ENCODE results near the gene FURIN.
"Not testable (repeated sequence)": the region's sequence is repeated elsewhere in the genome, so short reads cannot be mapped to it uniquely, and the experiment has no call there.

Gene FURIN

DNA sequence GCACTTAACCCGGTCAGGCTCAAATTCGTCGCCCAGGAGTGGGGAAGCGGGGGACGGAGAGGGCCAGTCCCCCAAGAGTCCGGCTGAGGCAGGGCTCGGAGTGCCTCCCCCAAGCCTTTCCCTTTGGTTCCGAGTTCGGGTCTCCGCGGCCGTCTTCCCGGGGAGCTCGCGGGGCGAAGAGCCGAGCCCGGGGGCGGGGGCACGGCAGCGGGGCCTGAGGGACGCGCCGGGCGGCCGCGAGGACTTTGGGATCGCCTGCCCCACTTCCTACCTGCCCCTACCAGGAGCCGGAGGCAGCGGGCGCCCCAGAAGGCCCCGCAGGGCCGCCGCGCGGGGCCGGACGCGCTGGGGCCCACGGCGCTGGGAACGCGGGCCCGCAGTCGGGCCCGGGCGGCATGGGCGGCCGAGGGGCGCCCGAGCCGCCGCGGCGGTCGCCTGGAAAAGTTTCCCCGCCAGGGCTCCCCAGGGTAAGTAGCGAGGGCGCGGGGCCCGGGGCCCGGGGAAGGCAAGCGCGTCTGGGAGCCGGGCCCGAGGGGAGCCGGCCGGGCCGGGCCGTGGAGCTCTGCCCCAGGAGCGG, 2.8 kb downstream of the FURIN start:
- no peak for DNase-seq

DNA sequence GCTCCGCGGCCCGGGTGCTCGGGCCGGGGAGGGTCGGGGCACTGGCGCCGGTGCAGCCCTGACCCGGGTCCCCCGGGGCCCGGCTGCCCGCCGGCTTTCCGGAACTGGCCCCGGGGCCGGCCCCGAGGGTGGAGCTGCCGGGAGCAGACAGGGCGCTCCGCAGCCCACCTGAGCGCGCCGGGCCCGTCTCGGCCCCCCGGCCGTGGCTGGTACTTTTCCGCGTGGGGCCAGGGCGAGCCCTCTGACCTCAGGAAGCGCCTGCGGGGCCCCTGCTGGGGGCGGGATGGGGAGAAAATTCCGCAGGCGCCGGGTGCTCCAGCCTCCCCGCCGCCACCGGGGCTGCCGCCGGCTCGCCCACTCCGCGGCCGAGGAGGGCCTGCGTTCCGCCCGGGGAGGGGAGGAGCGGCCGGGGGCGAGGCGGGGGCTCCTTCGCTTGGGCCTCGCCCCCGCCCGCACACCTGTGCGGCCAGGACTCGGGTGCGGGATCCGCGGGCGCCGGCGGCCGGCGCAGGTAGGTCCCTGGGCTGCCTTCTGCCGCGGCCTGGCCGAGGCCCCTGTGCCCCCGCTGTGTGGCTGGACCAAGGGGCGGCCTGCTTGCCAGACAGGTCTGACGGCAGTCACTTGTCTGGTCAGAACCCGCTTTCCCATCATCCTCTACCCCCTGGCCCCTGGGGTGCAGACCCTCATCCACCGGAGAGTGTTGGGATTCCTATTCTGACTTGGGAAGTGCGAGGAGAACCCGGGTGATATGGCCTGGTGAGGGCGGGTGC, 3.5 kb downstream of the FURIN start:
- no peak for DNase-seq

DNA sequence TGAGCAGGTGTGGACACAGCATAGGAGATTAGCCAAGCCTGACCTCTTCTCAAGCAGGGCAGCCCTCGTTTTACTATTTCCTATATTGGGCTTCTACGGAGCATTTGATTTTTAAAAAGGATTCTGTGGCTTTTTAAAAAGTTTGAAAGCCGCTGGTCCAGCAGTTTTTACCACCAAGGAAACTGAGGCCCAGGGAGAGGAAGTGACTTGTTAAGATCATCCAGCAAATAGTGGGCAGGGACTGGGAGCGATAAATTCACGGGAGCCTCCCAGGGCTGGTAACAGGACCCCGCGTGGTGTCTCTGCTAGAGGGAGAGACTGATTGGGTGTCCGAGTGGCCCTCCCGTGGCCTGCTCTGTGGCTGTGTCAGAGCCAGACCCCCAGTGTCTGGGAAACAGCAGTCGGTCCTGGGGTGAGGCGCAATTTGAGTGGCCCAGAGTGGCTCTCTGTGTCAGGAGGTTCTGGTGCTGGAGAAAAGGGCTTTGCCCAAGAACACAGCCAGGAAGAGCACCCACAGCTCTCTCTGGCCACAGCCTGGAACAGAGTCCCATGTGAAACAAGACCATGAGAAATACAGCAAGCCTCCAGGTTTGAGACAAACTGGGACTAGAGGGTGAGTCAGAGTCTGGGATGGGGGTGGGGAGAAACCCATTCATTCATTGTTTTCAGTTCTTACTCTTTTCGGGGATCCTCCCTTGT, 4.2 kb downstream of the FURIN start:
- no peak for DNase-seq

DNA sequence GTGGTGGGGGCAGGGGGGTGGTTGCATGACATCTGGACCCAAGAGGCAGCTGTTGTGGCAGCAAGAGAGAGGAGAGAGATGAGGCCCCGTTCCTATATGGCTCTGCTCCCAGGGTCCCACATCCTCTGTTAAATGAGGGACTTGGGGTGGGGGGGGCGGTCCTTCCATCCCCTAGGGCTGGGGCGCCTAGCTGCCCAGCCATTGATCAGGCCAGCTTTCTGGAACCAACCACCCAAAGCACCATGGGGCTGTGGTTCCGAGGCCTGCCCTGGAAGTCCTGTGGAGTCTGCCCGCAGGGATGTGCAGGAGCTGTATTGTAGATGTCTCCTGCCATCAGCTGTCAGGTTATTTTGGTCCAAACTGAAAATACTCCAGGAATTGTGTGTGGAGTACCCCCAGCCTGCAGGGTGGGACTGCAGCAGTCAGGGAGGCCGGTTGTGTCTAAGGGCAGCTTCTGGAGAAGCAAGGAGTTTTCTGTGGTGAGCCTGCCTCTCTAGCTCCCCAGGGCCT, 5.2 kb downstream of the FURIN start:
- no peak for DNase-seq

DNA sequence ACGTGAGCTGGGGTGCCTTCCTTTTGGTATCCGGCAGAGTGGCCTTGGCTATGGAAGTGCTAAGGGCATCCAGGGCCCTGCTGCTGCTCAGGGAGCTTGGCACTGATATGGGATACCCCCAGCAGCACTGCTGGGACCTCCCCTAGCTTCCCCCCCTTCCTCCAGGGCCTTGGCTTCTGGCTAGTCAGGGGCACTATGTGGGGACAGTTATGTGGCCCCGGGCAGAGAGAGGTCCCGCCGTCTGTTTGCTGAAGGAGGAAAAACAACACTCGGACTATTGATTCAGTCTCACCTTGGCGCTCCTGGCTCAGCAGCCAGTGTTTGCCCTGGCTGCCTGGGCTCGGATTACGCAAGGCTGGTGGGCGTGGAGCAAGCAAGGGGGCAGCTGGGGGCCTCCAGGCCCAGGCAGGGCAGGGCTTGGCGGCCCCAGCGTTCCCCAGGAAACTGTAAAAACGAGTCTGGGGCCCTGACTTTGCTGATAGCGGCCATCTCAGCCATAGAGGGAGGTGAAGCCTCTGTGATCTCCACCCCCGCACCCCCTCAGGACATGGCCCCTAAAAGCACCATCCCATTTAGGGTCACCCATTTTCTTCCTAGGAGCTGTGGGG, 5.7 kb downstream of the FURIN start:
- DNase-seq = peak; percentile 84

DNA sequence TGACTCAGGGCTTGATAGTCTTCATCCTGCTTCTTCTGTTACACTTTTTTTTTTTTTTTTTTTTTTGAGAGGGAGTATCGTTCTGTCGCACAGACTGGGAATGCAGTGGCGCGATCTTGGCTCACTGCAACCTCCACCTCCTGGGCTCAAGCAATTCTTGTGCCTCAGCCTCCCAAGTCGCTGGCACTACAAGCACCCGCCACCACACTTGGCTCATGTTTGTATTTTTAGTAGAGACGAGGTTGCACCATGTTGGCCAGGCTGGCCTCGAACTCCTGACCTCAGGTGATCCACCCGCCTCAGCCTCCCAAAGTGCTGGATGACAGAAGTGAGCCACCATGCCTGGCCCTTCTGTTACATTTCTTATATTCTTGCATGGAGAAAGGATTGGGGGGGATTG, 6.6 kb downstream of the FURIN start:
- DNase-seq = not testable (repeated sequence)

DNA sequence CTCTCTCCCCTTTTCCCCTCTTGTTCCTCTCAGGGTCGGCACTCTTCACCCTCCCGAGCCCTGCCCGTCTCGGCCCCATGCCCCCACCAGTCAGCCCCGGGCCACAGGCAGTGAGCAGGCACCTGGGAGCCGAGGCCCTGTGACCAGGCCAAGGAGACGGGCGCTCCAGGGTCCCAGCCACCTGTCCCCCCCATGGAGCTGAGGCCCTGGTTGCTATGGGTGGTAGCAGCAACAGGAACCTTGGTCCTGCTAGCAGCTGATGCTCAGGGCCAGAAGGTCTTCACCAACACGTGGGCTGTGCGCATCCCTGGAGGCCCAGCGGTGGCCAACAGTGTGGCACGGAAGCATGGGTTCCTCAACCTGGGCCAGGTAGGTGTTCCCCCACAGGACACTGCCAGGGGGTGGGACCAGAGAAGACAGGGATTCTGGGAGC, 7.2 kb downstream of the FURIN start:
- DNase-seq = no peak

DNA sequence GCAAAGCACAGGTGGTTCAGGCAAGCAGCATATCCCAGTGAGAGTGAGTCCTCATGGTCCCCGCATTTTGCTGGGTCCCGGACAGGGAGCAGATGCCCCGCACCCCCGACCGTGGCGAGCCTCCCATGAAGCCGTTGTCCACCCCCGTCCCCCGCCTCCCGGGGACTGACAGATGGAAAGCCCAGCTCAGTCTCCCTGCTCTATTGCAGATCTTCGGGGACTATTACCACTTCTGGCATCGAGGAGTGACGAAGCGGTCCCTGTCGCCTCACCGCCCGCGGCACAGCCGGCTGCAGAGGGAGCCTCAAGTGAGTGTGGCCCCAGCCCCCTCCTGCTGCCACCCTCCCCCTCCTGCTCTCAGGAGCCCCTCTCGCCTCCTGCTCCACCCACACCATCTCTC, 7.7 kb downstream of the FURIN start:
- DNase-seq = no peak

DNA sequence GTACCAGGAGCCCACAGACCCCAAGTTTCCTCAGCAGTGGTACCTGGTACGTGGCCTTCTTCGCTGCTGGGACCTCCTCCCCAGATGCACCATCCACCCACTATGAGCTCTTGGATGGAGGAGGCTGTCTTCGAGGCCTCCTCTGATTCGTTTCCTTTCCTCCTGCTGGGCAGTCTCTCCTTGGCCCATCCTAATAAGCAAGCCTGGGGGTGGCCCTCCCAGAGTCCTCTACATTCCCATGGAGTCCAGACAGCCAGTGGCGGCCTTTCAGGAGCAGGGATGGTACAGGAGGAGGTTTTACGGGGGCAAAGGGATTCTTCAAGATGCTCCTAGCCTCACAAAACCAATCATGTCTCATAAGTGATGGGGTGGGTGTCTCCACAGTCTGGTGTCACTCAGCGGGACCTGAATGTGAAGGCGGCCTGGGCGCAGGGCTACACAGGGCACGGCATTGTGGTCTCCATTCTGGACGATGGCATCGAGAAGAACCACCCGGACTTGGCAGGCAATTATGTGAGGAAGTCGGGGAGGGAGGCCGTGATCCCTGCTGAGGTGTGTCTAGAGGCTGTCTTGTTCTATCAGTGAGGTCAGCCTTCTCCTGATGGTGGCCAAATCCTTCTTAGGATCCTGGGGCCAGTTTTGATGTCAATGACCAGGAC, 8.3 kb downstream of the FURIN start:
- no peak for DNase-seq

DNA sequence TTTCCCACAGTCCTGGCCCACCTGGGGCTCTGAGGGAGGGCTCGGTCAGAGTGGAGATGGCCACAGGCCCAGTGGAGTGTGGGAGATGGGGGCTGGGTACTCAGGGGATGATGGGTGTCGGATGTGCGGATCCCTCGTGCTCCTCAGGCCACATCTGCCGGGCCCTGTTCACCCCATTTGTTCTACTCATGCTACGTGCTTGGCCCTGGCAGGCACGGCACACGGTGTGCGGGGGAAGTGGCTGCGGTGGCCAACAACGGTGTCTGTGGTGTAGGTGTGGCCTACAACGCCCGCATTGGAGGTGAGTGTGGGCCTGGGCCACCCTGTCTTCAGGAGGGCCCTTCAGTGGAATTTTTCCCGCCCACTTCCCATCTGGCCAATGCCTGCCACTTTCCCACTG, 8.9 kb downstream of the FURIN start:
- no peak for DNase-seq

DNA sequence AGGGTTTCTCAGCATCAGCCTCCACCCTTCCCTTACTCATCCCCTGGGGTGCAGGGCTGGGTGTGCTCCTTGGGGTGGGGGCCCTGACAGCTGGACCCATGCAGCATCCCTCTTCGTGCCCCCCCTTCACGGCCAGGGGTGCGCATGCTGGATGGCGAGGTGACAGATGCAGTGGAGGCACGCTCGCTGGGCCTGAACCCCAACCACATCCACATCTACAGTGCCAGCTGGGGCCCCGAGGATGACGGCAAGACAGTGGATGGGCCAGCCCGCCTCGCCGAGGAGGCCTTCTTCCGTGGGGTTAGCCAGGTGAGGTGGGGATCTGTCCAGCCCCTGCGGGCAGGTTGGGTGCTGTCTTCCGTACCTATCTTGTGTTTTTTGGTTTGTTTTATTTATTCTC, 9.6 kb downstream of the FURIN start:
- no peak for DNase-seq

DNA sequence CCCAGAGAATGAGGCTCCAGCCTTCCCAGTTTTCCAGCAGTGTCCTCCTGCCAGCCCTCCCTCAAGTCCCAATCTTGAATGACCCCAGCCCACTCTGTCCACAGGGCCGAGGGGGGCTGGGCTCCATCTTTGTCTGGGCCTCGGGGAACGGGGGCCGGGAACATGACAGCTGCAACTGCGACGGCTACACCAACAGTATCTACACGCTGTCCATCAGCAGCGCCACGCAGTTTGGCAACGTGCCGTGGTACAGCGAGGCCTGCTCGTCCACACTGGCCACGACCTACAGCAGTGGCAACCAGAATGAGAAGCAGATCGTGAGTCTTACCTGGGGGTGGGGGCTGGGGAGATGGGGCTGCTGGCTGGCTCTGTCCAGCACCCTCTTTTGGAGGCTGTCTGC, 10.3 kb downstream of the FURIN start:
- DNase-seq = no peak

DNA sequence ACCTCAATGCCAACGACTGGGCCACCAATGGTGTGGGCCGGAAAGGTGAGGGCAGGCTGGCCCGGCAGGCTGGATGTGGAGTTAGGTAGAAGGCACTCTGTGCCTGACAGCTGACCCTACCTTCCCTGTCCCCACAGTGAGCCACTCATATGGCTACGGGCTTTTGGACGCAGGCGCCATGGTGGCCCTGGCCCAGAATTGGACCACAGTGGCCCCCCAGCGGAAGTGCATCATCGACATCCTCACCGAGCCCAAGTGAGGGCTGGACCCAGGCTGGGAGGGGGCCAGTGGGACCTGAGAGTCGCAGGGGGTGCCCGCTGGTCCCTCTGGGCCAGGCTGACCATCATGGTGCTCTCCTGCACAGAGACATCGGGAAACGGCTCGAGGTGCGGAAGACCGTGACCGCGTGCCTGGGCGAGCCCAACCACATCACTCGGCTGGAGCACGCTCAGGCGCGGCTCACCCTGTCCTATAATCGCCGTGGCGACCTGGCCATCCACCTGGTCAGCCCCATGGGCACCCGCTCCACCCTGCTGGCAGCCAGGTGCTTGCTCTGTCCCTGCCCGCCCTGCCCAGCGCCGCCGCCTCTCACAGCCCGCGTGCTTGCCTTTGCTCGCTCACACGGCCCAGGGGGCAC, 11.5 kb downstream of the FURIN start:
- DNase-seq = no peak

DNA sequence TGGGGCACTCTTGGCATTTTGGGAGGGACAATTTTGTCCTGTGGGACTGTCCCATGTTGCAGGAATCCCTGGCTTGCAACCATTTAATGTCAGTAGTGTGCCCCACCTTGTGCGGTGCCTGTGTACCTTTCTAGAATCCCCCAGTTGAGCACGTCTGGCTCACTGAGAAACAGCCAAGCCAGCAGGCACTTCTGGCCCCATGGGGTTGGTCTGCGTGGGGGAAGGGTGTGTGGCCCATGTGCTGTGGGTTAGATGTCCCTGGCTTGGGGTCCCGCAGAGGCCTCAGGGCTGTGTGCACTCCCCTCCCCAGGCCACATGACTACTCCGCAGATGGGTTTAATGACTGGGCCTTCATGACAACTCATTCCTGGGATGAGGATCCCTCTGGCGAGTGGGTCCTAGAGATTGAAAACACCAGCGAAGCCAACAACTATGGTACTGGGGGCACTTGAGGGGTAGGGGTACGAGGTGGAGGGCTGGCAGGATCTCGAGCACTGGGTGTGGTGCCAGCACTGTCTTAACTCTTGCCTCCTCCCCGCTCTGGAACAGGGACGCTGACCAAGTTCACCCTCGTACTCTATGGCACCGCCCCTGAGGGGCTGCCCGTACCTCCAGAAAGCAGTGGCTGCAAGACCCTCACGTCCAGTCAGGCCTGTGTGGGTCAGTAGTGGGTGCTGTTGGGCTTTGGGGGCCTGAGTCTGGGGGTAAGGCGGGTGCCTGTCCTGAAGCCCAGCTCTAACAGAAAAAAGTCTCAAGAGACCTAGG, 12.2 kb downstream of the FURIN start:
- DNase-seq = no peak

DNA sequence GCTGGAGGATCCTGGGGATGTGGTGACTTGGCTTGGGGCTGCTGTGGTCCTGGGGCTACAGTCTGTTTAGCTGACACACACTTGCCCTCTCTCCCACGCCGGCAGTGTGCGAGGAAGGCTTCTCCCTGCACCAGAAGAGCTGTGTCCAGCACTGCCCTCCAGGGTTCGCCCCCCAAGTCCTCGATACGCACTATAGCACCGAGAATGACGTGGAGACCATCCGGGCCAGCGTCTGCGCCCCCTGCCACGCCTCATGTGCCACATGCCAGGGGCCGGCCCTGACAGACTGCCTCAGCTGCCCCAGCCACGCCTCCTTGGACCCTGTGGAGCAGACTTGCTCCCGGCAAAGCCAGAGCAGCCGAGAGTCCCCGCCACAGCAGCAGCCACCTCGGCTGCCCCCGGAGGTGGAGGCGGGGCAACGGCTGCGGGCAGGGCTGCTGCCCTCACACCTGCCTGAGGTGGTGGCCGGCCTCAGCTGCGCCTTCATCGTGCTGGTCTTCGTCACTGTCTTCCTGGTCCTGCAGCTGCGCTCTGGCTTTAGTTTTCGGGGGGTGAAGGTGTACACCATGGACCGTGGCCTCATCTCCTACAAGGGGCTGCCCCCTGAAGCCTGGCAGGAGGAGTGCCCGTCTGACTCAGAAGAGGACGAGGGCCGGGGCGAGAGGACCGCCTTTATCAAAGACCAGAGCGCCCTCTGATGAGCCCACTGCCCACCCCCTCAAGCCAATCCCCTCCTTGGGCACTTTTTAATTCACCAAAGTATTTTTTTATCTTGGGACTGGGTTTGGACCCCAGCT, 13.0 kb downstream of the FURIN start:
- no peak for DNase-seq

DNA sequence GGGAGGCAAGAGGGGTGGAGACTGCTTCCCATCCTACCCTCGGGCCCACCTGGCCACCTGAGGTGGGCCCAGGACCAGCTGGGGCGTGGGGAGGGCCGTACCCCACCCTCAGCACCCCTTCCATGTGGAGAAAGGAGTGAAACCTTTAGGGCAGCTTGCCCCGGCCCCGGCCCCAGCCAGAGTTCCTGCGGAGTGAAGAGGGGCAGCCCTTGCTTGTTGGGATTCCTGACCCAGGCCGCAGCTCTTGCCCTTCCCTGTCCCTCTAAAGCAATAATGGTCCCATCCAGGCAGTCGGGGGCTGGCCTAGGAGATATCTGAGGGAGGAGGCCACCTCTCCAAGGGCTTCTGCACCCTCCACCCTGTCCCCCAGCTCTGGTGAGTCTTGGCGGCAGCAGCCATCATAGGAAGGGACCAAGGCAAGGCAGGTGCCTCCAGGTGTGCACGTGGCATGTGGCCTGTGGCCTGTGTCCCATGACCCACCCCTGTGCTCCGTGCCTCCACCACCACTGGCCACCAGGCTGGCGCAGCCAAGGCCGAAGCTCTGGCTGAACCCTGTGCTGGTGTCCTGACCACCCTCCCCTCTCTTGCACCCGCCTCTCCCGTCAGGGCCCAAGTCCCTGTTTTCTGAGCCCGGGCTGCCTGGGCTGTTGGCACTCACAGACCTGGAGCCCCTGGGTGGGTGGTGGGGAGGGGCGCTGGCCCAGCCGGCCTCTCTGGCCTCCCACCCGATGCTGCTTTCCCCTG, 13.8 kb downstream of the FURIN start:
- DNase-seq = no peak

DNA sequence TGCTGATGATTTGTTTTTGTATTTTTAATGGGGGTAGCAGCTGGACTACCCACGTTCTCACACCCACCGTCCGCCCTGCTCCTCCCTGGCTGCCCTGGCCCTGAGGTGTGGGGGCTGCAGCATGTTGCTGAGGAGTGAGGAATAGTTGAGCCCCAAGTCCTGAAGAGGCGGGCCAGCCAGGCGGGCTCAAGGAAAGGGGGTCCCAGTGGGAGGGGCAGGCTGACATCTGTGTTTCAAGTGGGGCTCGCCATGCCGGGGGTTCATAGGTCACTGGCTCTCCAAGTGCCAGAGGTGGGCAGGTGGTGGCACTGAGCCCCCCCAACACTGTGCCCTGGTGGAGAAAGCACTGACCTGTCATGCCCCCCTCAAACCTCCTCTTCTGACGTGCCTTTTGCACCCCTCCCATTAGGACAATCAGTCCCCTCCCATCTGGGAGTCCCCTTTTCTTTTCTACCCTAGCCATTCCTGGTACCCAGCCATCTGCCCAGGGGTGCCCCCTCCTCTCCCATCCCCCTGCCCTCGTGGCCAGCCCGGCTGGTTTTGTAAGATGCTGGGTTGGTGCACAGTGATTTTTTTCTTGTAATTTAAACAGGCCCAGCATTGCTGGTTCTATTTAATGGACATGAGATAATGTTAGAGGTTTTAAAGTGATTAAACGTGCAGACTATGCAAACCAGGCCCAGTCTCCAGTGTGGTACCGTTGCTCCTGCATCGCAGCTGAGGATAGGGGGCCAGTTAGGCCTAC, 14.6 kb downstream of the FURIN start:
- no peak for DNase-seq

DNA sequence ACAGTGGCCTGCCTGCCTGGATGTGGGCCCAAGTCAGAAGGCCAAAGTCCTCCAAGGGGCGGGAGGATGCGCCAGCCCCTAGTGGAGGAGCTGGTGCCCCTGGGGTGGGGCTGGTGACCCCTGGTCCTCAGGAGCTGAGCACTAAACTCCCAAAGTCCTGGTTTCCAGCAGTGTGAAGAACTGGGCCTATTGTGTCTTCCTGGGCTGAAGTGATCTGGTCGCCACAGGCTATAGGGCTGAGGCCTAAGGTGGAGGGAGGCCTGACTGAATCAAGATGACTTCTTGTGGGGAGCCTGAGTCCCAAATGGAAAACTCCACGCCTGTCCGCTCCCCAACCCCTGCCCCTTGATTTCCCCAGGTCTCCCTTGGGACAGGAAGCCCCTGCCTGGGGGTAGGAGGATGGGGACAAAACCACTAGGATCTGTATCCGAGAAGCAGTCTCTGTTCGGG, 15.2 kb downstream of the FURIN start:
- no peak for DNase-seq

DNA sequence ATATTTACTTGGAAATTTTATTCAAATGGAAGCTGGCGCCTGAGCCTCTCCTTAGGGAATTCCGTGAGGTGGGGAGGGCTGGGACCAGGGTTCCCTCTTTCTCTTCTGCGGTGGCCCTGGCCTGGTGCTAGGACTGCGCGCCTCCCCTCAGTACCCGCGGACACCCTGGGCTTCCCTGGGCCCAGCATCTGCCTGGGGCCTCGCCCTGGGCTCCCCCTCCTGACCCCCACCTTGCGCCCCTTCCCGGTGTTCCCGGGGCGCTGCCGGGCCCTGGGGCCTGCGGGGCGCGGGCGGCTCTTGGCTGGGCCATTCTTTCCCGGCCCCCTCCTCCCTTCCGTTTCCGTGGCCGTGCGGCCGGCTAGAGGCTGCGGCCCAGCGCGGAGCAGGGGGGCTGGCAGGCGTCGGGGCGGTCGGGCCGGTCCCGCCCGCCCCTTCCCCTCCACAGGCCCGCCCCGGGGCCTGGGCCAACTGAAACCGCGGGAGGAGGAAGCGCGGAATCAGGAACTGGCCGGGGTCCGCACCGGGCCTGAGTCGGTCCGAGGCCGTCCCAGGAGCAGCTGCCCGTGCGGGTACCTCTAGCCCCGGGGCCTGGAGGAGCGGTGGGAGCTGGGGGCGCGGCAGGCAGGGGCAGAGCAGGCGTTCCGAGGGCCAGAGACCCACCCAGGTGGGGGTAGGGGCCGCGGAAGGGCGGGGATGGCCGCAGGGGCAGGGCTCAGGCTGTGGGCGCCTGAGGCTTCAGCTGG, 15.8 kb downstream of the FURIN start, which contains the start of gene FES:
Gene FES, plus strand, starts transcription at position 529 of the 743 bp plus-strand sequence. CDS start 542 bp downstream, outside the sequence.
- DNase-seq = no peak

Data from NCI-H510A (cell line).